GM19025 (cell line): ENCODE data around the gene RBM3.

ENCODE experiments used
- ATAC-seq: cut with Tn5 transposase; IDR thresholded peaks from one replicate; pipeline ENCODE4 v1.9.1; 2021; ENCODE audit warnings: mild to moderate bottlenecking, low read depth, moderate library complexity; ENCODE audit not compliant: unreplicated experiment

Gene RBM3

GRCh38 chrX:48575642-48576041, 1.4 kb downstream of the RBM3 start:
- no peak for ATAC-seq

- ATAC-seq, result no peak
These were observed 1.8 kb downstream of the RBM3 start for GRCh38 chrX:48576108-48576507.

GRCh38 chrX:48578661-48579128, 4.4 kb downstream of the RBM3 start:
- ATAC-seq, result no peak

- ATAC-seq, result no peak
These were observed 5.0 kb downstream of the RBM3 start for GRCh38 chrX:48579259-48579658.

GRCh38 chrX:48580662-48581061, 6.4 kb downstream of the RBM3 start:
- no peak for ATAC-seq

GRCh38 chrX:48584698-48585097, 10.4 kb downstream of the RBM3 start:
- no peak for ATAC-seq

GRCh38 chrX:48589482-48590162, 15.3 kb downstream of the RBM3 start:
- ATAC-seq, result no peak

GRCh38 chrX:48590203-48591103, 16.2 kb downstream of the RBM3 start:
- ATAC-seq, result no peak

GRCh38 chrX:48591255-48591791, 17.0 kb downstream of the RBM3 start:
- no peak for ATAC-seq

GRCh38 chrX:48592971-48593370, 18.7 kb downstream of the RBM3 start:
- ATAC-seq, result no peak

GRCh38 chrX:48595929-48596328, 21.6 kb downstream of the RBM3 start:
- no peak for ATAC-seq

GRCh38 chrX:48597353-48598264, 23.3 kb downstream of the RBM3 start, which contains the start of gene WDR13:
WDR13 (plus strand) TSS chrX:48597492; CDS start chrX:48597997, 505 bp downstream.
- ATAC-seq, result peak; percentile 69

- ATAC-seq, result no peak
These were observed 24.3 kb downstream of the RBM3 start for GRCh38 chrX:48598614-48599013.

GRCh38 chrX:48599341-48599740, 25.1 kb downstream of the RBM3 start:
- no peak for ATAC-seq

- ATAC-seq, result no peak
These were observed 25.9 kb downstream of the RBM3 start for GRCh38 chrX:48600226-48600625.

GRCh38 chrX:48601741-48602394, 27.6 kb downstream of the RBM3 start:
- ATAC-seq, result no peak

- ATAC-seq, result no peak
These were observed 30.4 kb downstream of the RBM3 start for GRCh38 chrX:48604701-48605100.

- ATAC-seq, result no peak
These were observed 31.8 kb downstream of the RBM3 start for GRCh38 chrX:48606091-48606490.

GRCh38 chrX:48611703-48612102, 37.4 kb downstream of the RBM3 start:
- ATAC-seq, result no peak
